Embryonic facial prominence (tissue), 1 donor: Measurements from ENCODE around the gene NUDT14.

ENCODE experiments used
- DNase-seq: peaks from one replicate; pipeline ENCODE4 v3.0.0-alpha.2; 2016; ENCODE audit errors: extremely low spot score

Gene NUDT14

GRCh38 chr14:105212541-105213300, 31.6 kb upstream of the NUDT14 start:
- DNase-seq: no peak

- DNase-seq: no peak
These were observed 30.6 kb upstream of the NUDT14 start for GRCh38 chr14:105211758-105212089.

- no peak for DNase-seq
These were observed 30.1 kb upstream of the NUDT14 start for GRCh38 chr14:105211086-105211757.

- DNase-seq: no peak
These were observed 29.3 kb upstream of the NUDT14 start for GRCh38 chr14:105210266-105211025.

GRCh38 chr14:105209646-105210045, 28.5 kb upstream of the NUDT14 start:
- DNase-seq: no peak

GRCh38 chr14:105209091-105209490, 28.0 kb upstream of the NUDT14 start:
- no peak for DNase-seq

- DNase-seq: no peak
These were observed 27.6 kb upstream of the NUDT14 start for GRCh38 chr14:105208738-105209075.

GRCh38 chr14:105207996-105208737, 27.1 kb upstream of the NUDT14 start:
- no peak for DNase-seq

- no peak for DNase-seq
These were observed 26.4 kb upstream of the NUDT14 start for GRCh38 chr14:105207460-105207901.

GRCh38 chr14:105206873-105207272, 25.8 kb upstream of the NUDT14 start:
- DNase-seq: no peak

- no peak for DNase-seq
These were observed 24.6 kb upstream of the NUDT14 start for GRCh38 chr14:105205673-105206208.

- DNase-seq: no peak
These were observed 24.0 kb upstream of the NUDT14 start for GRCh38 chr14:105204931-105205672.

GRCh38 chr14:105204206-105204930, 23.3 kb upstream of the NUDT14 start:
- no peak for DNase-seq

- DNase-seq: no peak
These were observed 22.6 kb upstream of the NUDT14 start for GRCh38 chr14:105203701-105204100.

- no peak for DNase-seq
These were observed 22.0 kb upstream of the NUDT14 start for GRCh38 chr14:105203057-105203531.

- DNase-seq: no peak
These were observed 20.9 kb upstream of the NUDT14 start for GRCh38 chr14:105201925-105202513.

GRCh38 chr14:105201156-105201924, 20.2 kb upstream of the NUDT14 start:
- no peak for DNase-seq

- no peak for DNase-seq
These were observed 19.5 kb upstream of the NUDT14 start for GRCh38 chr14:105200641-105201040.

GRCh38 chr14:105200074-105200473, 19.0 kb upstream of the NUDT14 start:
- no peak for DNase-seq
